ENCODE results near the gene STK4. TPM values are rescaled to one million over a fixed set of nuclear protein-coding genes. Genes with fewer than 3 reads are reported as not detected.

Gene STK4
- total RNA-seq, 1 experiment from 2014 or later = 43.0 TPM

GRCh38 chr20:44997171-44997570 lies 30.9 kb downstream of the STK4 start:
- Mint-ChIP-seq H3K36me3 (ENCODE audit: insufficient read depth in 1 of 3, low read depth in 3 of 3) (peaks cover 8 to 65% (median 61%) of the 10 kb centered on the region in 3 experiments; a peak in 6 of 7 replicates), H3K4me3 (no peak overlapping the region), H3K27me3 (ENCODE audit: low read depth) (no peaks in the 10 kb centered on the region), H3K4me1 (peaks cover 0 to 4% of the 10 kb centered on the region in 2 experiments; a peak in 2 of 4 replicates), H3K9me3 (no peaks in the 10 kb centered on the region), H3K27ac (no peak overlapping the region)
- no peak overlapping the region for H3K4ac ChIP-seq (ENCODE audit: low read depth, low read length)
- no peaks in the 10 kb centered on the region for H3K9me3 ChIP-seq (ENCODE audit: control insufficient read depth, low read depth, low read length)
- no peaks in the 10 kb centered on the region for H4K20me1 ChIP-seq (ENCODE audit: control insufficient read depth, insufficient read depth, insufficient read length)
- H2BK120ac ChIP-seq (ENCODE audit: low read depth, low read length, poor library complexity, severe bottlenecking) = no peak overlapping the region
- no peak overlapping the region for H4K91ac ChIP-seq (ENCODE audit: insufficient read length, low read depth, low read length)
- no peak overlapping the region for H3K56ac ChIP-seq (ENCODE audit: insufficient read length, low read depth, low read length)
- no peak overlapping the region for H3K14ac ChIP-seq (ENCODE audit: insufficient read depth, low read length)
- H2BK15ac ChIP-seq (ENCODE audit: low read depth, low read length) = no peak overlapping the region
- no peak overlapping the region for H4K8ac ChIP-seq (replicated peaks; ENCODE audit: insufficient read length, low read depth, low read length)
- DNase-seq = no peak
- H3K79me2 ChIP-seq (ENCODE audit: insufficient read depth, low read length) = no peaks in the 10 kb centered on the region
- H3K27me3 ChIP-seq (ENCODE audit: insufficient read depth, low read length) = no peaks in the 10 kb centered on the region
- H3K23ac ChIP-seq (ENCODE audit: insufficient read length, low read depth, low read length) = no peak overlapping the region
- no peak overlapping the region for H2BK20ac ChIP-seq (ENCODE audit: low read depth, low read length, poor library complexity, severe bottlenecking)
- H2BK12ac ChIP-seq (ENCODE audit: insufficient read length, low read depth, low read length) = no peak overlapping the region
- no peak overlapping the region for H2BK5ac ChIP-seq (ENCODE audit: insufficient read length, low read length)
- no peak overlapping the region for H3K4me2 ChIP-seq (ENCODE audit: insufficient read depth, insufficient read length, low read length)
- no peak overlapping the region for H2AK5ac ChIP-seq (ENCODE audit: insufficient read length, low read length)
- H3K4me1 ChIP-seq (ENCODE audit: insufficient read depth, low read length) = no peaks in the 10 kb centered on the region
- no peak overlapping the region for H3K9ac ChIP-seq (ENCODE audit: extremely low read depth, insufficient read length, low read length)
- no peak overlapping the region for H4K5ac ChIP-seq (ENCODE audit: insufficient read length, low read depth, low read length)
- TF ChIP-seq, protein P1, sequence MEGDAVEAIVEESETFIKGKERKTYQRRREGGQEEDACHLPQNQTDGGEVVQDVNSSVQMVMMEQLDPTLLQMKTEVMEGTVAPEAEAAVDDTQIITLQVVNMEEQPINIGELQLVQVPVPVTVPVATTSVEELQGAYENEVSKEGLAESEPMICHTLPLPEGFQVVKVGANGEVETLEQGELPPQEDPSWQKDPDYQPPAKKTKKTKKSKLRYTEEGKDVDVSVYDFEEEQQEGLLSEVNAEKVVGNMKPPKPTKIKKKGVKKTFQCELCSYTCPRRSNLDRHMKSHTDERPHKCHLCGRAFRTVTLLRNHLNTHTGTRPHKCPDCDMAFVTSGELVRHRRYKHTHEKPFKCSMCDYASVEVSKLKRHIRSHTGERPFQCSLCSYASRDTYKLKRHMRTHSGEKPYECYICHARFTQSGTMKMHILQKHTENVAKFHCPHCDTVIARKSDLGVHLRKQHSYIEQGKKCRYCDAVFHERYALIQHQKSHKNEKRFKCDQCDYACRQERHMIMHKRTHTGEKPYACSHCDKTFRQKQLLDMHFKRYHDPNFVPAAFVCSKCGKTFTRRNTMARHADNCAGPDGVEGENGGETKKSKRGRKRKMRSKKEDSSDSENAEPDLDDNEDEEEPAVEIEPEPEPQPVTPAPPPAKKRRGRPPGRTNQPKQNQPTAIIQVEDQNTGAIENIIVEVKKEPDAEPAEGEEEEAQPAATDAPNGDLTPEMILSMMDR (conservative IDR thresholded peaks at IDR 0.05) = no peak
- H3K27ac ChIP-seq (ENCODE audit: insufficient read length, low read depth, low read length) = no peak overlapping the region
- no CpG with 5 or more reads among the region's 6 CpGs for WGBS (ENCODE audit: extremely low coverage, insufficient read length, low lambda C conversion rate)
- H3K79me1 ChIP-seq (ENCODE audit: insufficient read depth, low read depth, low read length, poor library complexity, severe bottlenecking) = no peaks in the 10 kb centered on the region
- H2AFZ ChIP-seq (ENCODE audit: low read length) = no peak overlapping the region
- H3K23me2 ChIP-seq (ENCODE audit: insufficient read length, low read depth, low read length, poor library complexity, severe bottlenecking) = no peaks in the 10 kb centered on the region
- no peak overlapping the region for H3K18ac ChIP-seq (ENCODE audit: insufficient read length, low read depth, low read length)
- H3T11ph ChIP-seq (ENCODE audit: low read length) = no peak overlapping the region

Data from H9 (cell line).